Left cardiac atrium (tissue), 4 donors: ENCODE measurements around the gene POMGNT1. TPM values are rescaled to one million over a fixed set of nuclear protein-coding genes. Genes with fewer than 3 reads are reported as not detected.
A peak's percentile ranks its signal among the peaks of the same experiment; 100 is the strongest.

ENCODE experiments used
- ATAC-seq, 2 donors: fragments of 200-7000 bp; cut with Tn5 transposase; one replicate each; pipeline ENCODE4 v1.9.1; 2020; ENCODE audit warnings: mild to moderate bottlenecking in 2 of 2, moderate library complexity in 2 of 2
- DNase-seq: peaks from one replicate; pipeline ENCODE4 v3.0.0-alpha.2; 2020
- intact Hi-C, 2 donors: fragments of 100-400 bp; cut with DNase I; formaldehyde crosslinking; loops; one replicate each; pipeline versions ENCODE4 v1.14.1 to v1.15.1; 2022 to 2023
- total RNA-seq, 2 donors: library from RNA; stranded (reverse); fragmentation: NEBNext Ultra II Directional; extraction: Animal tissue kit (Norgen Biotek cat#: 25700); gene quantifications; one replicate each; pipeline ENCODE4 v1.2.1, GENCODE V29; 2021
- donor health status: DM: no; HTN: yes; CAD: no.
- donor health status: DM: no; HTN: yes; CAD: no; lungs with severe emphysema.
- donor health status: DM: yes; HTN: yes; CAD: no.
- donor health status: Dilated cardiomyopathy.

The POMGNT1 gene
- total RNA-seq, 2 donors from 2014 or later: 82.8 to 106 TPM

GRCh38 chr1:46188295-46189030, 9.8 kb downstream of the POMGNT1 start:
- intact Hi-C loops: no loop called here
- DNase-seq: no peak
- ATAC-seq: peak in 1 of 2 donors; percentile 24

- DNase-seq (no peak), ATAC-seq (no peak)
- intact Hi-C loops: no loop called here
These were observed 10.9 kb downstream of the POMGNT1 start for GRCh38 chr1:46187106-46187869.

GRCh38 chr1:46186076-46186475, 12.2 kb downstream of the POMGNT1 start:
- DNase-seq (no peak), ATAC-seq (no peak)
- intact Hi-C loops: no loop called here

DNA sequence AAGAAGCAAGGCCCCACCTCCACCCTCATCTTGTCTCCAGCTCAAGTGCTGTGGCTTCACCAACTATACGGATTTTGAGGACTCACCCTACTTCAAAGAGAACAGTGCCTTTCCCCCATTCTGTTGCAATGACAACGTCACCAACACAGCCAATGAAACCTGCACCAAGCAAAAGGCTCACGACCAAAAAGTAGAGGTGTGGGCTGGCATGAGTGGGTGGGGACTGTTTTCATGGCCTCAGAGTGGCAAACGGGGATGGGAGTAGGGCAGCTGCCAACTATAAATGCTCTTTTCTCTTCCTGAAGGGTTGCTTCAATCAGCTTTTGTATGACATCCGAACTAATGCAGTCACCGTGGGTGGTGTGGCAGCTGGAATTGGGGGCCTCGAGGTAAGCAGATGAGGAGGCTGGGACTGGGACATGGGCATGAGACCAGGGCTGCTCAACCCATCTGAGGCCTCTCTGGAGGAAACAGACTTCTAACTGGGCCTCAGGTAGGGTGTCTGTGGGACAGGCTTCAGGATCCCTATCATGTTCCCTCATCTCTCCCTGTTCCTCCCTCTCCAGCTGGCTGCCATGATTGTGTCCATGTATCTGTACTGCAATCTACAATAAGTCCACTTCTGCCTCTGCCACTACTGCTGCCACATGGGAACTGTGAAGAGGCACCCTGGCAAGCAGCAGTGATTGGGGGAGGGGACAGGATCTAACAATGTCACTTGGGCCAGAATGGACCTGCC, 13.1 kb downstream of the POMGNT1 start:
- ATAC-seq: no peak
- intact Hi-C loops: no loop called here

DNA sequence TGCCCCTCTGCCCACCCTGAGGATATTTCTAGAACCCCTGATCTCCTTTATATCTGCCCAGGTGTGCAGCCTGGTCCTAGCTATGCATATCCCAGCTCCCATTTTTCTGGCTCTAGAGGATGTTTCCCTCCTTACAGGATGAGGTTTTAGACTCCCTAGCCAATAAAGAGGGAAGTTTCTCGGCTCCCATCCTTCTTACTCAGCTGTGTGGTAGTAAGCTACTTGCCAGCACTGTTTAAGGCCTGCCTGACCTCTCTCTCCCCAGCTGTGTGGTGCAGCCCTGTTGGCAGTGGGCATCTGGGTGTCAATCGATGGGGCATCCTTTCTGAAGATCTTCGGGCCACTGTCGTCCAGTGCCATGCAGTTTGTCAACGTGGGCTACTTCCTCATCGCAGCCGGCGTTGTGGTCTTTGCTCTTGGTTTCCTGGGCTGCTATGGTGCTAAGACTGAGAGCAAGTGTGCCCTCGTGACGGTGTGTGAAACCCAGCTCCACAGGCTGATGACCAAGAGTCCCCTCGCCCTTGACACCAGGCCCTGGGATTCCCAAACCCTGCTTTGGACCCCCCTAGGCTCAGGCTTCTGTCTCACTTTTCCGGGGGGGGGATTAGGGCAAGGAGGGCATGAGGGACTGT, 14.2 kb downstream of the POMGNT1 start:
- intact Hi-C loops: no loop called here
- DNase-seq: no peak
- ATAC-seq: no peak

More for the DNA sequence above, 13.1 kb downstream of the POMGNT1 start:
- DNase-seq: no peak

GRCh38 chr1:46183079-46183847, 15.0 kb downstream of the POMGNT1 start:
- intact Hi-C loops: no loop called here
- ATAC-seq (peak; percentile 73 to 75), DNase-seq (peak; percentile 76)

DNA sequence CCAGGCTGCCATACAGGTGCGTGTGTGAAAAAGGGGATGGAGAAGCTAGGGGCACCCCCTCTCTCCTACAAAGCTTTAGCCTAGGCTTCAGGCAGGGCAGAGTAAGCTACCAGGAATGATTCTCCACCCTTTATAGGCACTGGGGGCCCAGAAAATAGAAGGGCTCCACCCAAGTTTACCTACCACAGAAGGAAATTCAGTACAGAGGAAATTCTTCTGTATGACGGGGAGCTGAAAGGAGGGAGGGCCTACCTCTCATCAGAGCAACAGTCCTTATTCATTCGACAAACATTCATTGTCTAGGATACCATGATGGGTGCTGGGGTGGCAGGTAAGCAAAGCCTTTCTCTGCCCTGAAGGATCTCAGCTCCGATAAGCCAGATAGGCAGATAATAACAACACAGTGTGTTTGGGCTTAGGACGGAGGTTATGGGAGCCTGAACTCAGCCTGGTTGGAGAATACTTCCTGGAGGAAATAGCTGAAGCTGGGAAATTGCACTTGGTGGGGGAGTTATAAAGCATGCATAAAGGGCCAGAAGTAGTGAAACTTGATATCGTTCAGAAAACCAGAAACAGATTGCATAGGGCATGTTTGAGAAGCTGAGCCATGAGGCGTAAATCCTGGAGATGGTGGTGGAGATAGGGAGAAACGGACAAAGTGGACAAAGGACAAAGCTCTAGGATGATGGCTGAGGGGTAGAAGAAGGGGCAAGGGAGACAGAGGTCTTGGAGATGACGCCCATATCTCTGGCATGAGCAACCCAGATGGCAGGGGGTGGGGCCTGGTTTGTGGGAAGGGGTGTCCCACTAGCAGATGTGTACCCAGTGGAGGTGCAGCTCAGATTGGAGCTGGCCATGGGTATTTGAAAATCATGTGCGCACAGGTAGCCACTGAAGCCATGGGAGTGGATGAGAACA, 16.6 kb downstream of the POMGNT1 start:
- ATAC-seq (no peak), DNase-seq (no peak)
- intact Hi-C loops: no loop called here

DNA sequence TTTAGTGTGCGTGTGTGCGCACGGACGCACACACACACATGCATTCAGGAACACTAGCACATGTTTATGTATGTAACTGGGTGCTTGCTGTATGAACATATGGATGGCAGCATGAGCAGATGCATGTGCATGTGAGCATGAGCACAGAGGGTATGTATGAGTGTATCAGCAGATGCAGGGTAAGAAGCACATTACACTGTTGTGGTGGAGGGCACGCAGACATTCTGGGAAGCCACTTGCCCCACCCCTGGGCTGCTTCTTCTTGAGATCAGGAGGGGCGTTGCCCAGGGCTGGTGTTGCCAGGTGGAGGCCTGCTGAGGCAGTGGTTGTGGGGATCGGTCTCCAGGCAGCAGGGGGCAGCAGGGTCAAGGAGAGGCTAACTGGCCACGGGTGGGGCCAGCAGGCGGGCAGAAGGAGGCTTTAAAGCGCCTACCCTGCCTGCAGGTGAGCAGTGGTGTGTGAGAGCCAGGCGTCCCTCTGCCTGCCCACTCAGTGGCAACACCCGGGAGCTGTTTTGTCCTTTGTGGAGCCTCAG, 18.1 kb downstream of the POMGNT1 start:
- intact Hi-C loops: no loop called here
- DNase-seq: no peak
- ATAC-seq: no peak

GRCh38 chr1:46179138-46180081, 18.8 kb downstream of the POMGNT1 start:
- DNase-seq (peak; percentile 82), ATAC-seq (peak; percentile 83 to 87)
- intact Hi-C loops: loop anchor here (1.0 to 10.0 kb wide), 4 partner anchors 47 to 142 kb away; partner anchors contain the start of gene PIK3R3 (in 1 of the 2)

DNA sequence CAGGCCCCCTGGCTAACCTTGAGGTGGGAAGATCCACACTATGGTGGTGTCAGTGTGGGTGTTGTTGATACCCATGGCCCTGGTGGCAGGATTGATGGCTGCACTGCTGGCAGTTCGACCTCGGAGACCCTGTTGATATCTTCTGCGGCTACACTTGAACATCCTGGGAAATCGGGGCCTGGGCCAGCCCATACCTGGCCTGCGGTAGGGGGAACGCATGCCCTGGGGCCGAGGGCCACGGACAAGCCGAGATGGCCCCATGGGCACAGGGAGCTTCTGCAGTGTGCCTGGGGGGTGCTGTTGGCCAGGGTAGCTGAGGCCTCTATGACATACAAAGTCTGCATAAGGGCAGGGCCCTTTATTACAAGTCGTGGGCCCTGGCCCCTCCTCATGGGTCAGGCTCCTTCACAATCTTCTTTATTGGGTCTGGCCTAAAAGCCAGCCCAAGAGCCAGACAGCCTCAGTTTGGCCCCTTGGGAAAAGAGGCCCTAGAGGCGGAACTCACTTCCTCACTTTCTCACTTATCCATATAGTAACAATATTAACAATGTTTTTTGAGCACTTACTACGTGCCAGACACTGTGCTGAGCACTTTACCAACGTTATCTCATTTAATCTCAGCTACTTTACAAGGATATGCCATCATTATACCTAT, 21.9 kb downstream of the POMGNT1 start, which contains the start of gene P3R3URF:
P3R3URF (minus strand) TSS at position 278 of the 655 bp plus-strand sequence; CDS start at position 261, 17 bp downstream.
- DNase-seq: no peak

DNA sequence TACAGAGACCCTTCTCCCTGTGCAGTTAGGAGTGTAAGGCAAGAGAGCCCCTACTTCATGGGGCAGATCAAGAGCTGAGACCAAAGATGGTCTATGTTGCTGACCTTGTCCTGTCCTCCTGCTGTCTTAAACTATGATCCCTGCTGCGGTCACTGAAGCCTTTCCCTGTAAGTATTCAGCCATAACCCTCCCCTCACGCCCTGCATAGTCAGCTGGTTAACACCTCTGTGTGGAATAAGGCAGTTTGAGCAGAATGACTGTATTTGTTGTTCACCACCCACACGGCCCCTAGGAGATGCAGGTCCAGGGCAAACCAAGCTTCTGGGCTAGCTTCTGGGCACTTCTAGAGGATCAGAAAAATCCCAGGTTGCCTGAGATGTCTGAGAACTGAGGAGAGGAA, 23.0 kb downstream of the POMGNT1 start:
- intact Hi-C loops: loop anchor here in 1 of 2 donors (5.0 to 10.0 kb wide), 3 partner anchors 43 to 138 kb away; partner anchors contain the start of gene PIK3R3
- ATAC-seq (no peak), DNase-seq (no peak)

More for the DNA sequence above, 21.9 kb downstream of the POMGNT1 start, which contains the start of gene P3R3URF:
- no peak for ATAC-seq
- intact Hi-C loops: loop anchor here in 1 of 2 donors (5.0 to 10.0 kb wide), 3 partner anchors 44 to 139 kb away; partner anchors contain the start of gene PIK3R3

- DNase-seq (peak; percentile 50), ATAC-seq (peak; percentile 40 to 55)
- intact Hi-C loops: loop anchor here (5.0 to 10.0 kb wide), 3 partner anchors 42 to 137 kb away; partner anchors contain the start of gene PIK3R3 (in 2 of the 2)
These were observed 23.6 kb downstream of the POMGNT1 start, which contains the start of gene TSPAN1 for GRCh38 chr1:46174448-46175231. TSPAN1 (plus strand) TSS chr1:46175087; CDS start chr1:46181108, 6,021 bp downstream.

GRCh38 chr1:46173361-46173856, 24.8 kb downstream of the POMGNT1 start:
- DNase-seq (no peak), ATAC-seq (peak; percentile 45 to 49)
- intact Hi-C loops: loop anchor here (5.0 to 10.0 kb wide), 2 partner anchors 41 to 59 kb away; partner anchors contain the start of gene PIK3R3 (in 1 of the 2)

GRCh38 chr1:46172321-46172720, 25.9 kb downstream of the POMGNT1 start:
- DNase-seq (no peak), ATAC-seq (no peak)
- intact Hi-C loops: loop anchor here (5.0 to 10.0 kb wide), 2 partner anchors 40 to 58 kb away; partner anchors contain the start of gene PIK3R3 (in 1 of the 2)
